Esophagus muscularis mucosa (tissue), 4 donors: ENCODE measurements around the gene PCGF1. TPM values are rescaled to one million over a fixed set of nuclear protein-coding genes. Genes with fewer than 3 reads are reported as not detected.
A peak's percentile ranks its signal among the peaks of the same experiment; 100 is the strongest.
"Not testable (repeated sequence)": the region's sequence is repeated elsewhere in the genome, so short reads cannot be mapped to it uniquely, and the experiment has no call there.

ENCODE experiments used
- DNase-seq: peaks from one replicate; pipeline ENCODE4 v3.0.0-alpha.2; 2017; ENCODE audit errors: extremely low spot score
- H3K27ac ChIP-seq, 4 donors: fragments of 200-600 bp; sonication (generic); replicated peaks in 1 of 4; 1 replicate in 3 of 4; 2 replicates in 1 of 4; pipeline ENCODE4 v1.5.1; 2016 to 2019; ENCODE audit warnings: mild to moderate bottlenecking in 1 of 4
- H3K27me3 ChIP-seq, 4 donors: fragments of 200-600 bp; sonication (generic); one replicate each; pipeline versions ENCODE4 v1.5.1 to v1.6.0; 2016 to 2019
- H3K36me3 ChIP-seq, 4 donors: fragments of 200-600 bp; sonication (generic); one replicate each; pipeline ENCODE4 v1.5.1; 2016 to 2019
- H3K4me1 ChIP-seq, 4 donors: fragments of 200-600 bp; sonication (generic); one replicate each; pipeline ENCODE4 v1.5.1; 2016 to 2019
- H3K4me3 ChIP-seq, 4 donors: fragments of 200-600 bp; sonication (generic); 1 replicate in 2 of 4; 2 replicates in 2 of 4; pipeline ENCODE4 v1.5.1; 2016 to 2019; ENCODE audit warnings: mild to moderate bottlenecking in 4 of 4, moderate library complexity in 1 of 4
- H3K9me3 ChIP-seq, 4 donors: fragments of 200-600 bp; sonication (generic); 1 replicate in 3 of 4; 2 replicates in 1 of 4; pipeline ENCODE4 v1.5.1; 2016 to 2019
- CTCF ChIP-seq, 3 experiments: fragments of 200-600 bp in 2 of 3; fragments of 450-650 bp in 1 of 3; sonication (generic) in 2 of 3; IDR thresholded peaks; one replicate each; pipeline ENCODE4 v1.5.1; 2017 to 2019; ENCODE audit warnings: antibody characterized with exemption in 3 of 3, mild to moderate bottlenecking in 2 of 3, moderate library complexity in 1 of 3
- EP300 ChIP-seq: sonication (generic); formaldehyde crosslinking; IDR thresholded peaks from one replicate; pipeline ENCODE4 v1.6.1; 2017; ENCODE audit warnings: antibody characterized with exemption
- POLR2A ChIP-seq: fragments of 450-650 bp; IDR thresholded peaks from one replicate; pipeline ENCODE4 v1.6.1; 2017; ENCODE audit warnings: antibody characterized with exemption, moderate library complexity, mild to moderate bottlenecking, low read depth
- POLR2AphosphoS5 ChIP-seq, 2 donors: sonication (generic); formaldehyde crosslinking; IDR thresholded peaks; one replicate each; pipeline ENCODE4 v1.6.1; 2017; ENCODE audit warnings: antibody characterized with exemption in 2 of 2
- whole genome bisulfite sequencing: methylation state at CpG from one replicate; pipeline ENCODE4 v1.1.5; 2018; 5-methylcytosine and 5-hydroxymethylcytosine counted together
- intact Hi-C: fragments of 100-400 bp; cut with DNase I; formaldehyde crosslinking; loops from one replicate; pipeline ENCODE4 v1.15.1; 2023
- total RNA-seq, 4 donors: library from RNA; depleted of rRNA; stranded (reverse); fragments of >200 nt; gene quantifications; one replicate each; pipeline versions ENCODE4 v1.1.0 to v1.2.1, GENCODE V29; 2016

PCGF1 gene
- total RNA-seq, 4 donors from 2014 or later, result 11.3 to 14.1 (median 12.7) TPM

GRCh38 chr2:74464406-74464805 is 43.1 kb downstream of the PCGF1 start:
- TF ChIP-seq EP300 (no peak), POLR2AphosphoS5 (IDR thresholded peaks at IDR 0.05) (no peak), POLR2A (no peak), CTCF (IDR thresholded peaks at IDR 0.05) (no peak)
- peaks cover 14 to 32% (median 28%) of the 10 kb centered on the region in 4 donors for H3K4me1 ChIP-seq
- no peak for DNase-seq
- H3K27ac ChIP-seq, result peak overlapping the region; percentile 77 to 90 (median 82)
- H3K36me3 ChIP-seq, result peaks cover 14 to 26% (median 23%) of the 10 kb centered on the region in 4 donors
- 10% methylated on average over 6 of the region's 13 CpGs for WGBS
- intact Hi-C loops, result no loop called here
- no peaks in the 10 kb centered on the region for H3K27me3 ChIP-seq
- H3K9me3 ChIP-seq, result no peaks in the 10 kb centered on the region
- peak overlapping the region; percentile 76 to 99 (median 89) for H3K4me3 ChIP-seq

GRCh38 chr2:74462786-74463105 is 44.7 kb downstream of the PCGF1 start:
- no peak for DNase-seq
- H3K9me3 ChIP-seq, result no peaks in the 10 kb centered on the region
- H3K4me1 ChIP-seq, result peaks cover 22 to 41% (median 37%) of the 10 kb centered on the region in 4 donors
- H3K27me3 ChIP-seq, result no peaks in the 10 kb centered on the region
- no peak overlapping the region for H3K27ac ChIP-seq
- H3K4me3 ChIP-seq, result no peak overlapping the region
- 92% methylated on average over 4 of the region's 4 CpGs for WGBS
- TF ChIP-seq EP300 (no peak), POLR2A (no peak), CTCF (IDR thresholded peaks at IDR 0.05) (no peak), POLR2AphosphoS5 (IDR thresholded peaks at IDR 0.05) (no peak)
- H3K36me3 ChIP-seq, result peaks cover 14 to 26% (median 23%) of the 10 kb centered on the region in 4 donors
- intact Hi-C loops, result no loop called here

- intact Hi-C loops, result no loop called here
- no peak overlapping the region for H3K4me3 ChIP-seq
- peaks cover 14 to 26% (median 23%) of the 10 kb centered on the region in 4 donors for H3K36me3 ChIP-seq
- H3K4me1 ChIP-seq, result peaks cover 24 to 46% (median 41%) of the 10 kb centered on the region in 4 donors
- WGBS, result 91% methylated on average over 15 of the region's 20 CpGs
- no peaks in the 10 kb centered on the region for H3K27me3 ChIP-seq
- no peak overlapping the region for H3K27ac ChIP-seq
- DNase-seq, result no peak
- TF ChIP-seq CTCF (IDR thresholded peaks at IDR 0.05) (no peak), POLR2A (no peak), EP300 (no peak), POLR2AphosphoS5 (IDR thresholded peaks at IDR 0.05) (no peak)
- H3K9me3 ChIP-seq, result no peaks in the 10 kb centered on the region
Measured at GRCh38 chr2:74462054-74462785, 45.3 kb downstream of the PCGF1 start.

- 88% methylated on average over 20 of the region's 27 CpGs for WGBS
- no peak for DNase-seq
- Histone ChIP-seq H3K4me3 (no peak overlapping the region), H3K4me1 (peaks cover 32 to 53% (median 49%) of the 10 kb centered on the region in 4 donors), H3K9me3 (no peaks in the 10 kb centered on the region), H3K27me3 (no peaks in the 10 kb centered on the region), H3K36me3 (peaks cover 14 to 26% (median 23%) of the 10 kb centered on the region in 4 donors), H3K27ac (no peak overlapping the region)
- TF ChIP-seq CTCF (IDR thresholded peaks at IDR 0.05) (no peak), POLR2AphosphoS5 (IDR thresholded peaks at IDR 0.05) (peak in 1 of 2 donors; percentile 10)
- intact Hi-C loops, result no loop called here
Measured at GRCh38 chr2:74461187-74462053, 46.1 kb downstream of the PCGF1 start.

GRCh38 chr2:74460187-74460586 is 47.3 kb downstream of the PCGF1 start:
- H3K27me3 ChIP-seq, H3K9me3 ChIP-seq, intact Hi-C loops, H3K27ac ChIP-seq, H3K4me3 ChIP-seq, DNase-seq: not testable (repeated sequence)
- Histone ChIP-seq H3K4me1 (peaks cover 39 to 56% (median 53%) of the 10 kb centered on the region in 4 donors), H3K36me3 (peaks cover 14 to 26% (median 23%) of the 10 kb centered on the region in 4 donors)
- 81% methylated on average over 10 of the region's 10 CpGs for WGBS
